GM23338 (cell line): Measurements from ENCODE around the gene TRDN. TPM values are rescaled to one million over a fixed set of nuclear protein-coding genes. Genes with fewer than 3 reads are reported as not detected.

Experiments used
- ATAC-seq: fragments of 200-7000 bp; cut with Tn5 transposase; 3 replicates; pipeline ENCODE4 v1.9.1; 2020
- DNase-seq: peaks from one replicate; pipeline ENCODE4 v3.0.0-alpha.2; 2015; ENCODE audit warnings: low spot score
- H2AFZ ChIP-seq: fragments of 200-600 bp; sonication (generic); 2 replicates; pipeline ENCODE4 v1.8.0; 2016; ENCODE audit warnings: antibody characterized with exemption, mild to moderate bottlenecking, moderate library complexity
- H3F3A ChIP-seq: fragments of 200-600 bp; sonication (generic); replicated peaks from 2 replicates; pipeline ENCODE4 v1.8.0; 2017; ENCODE audit warnings: antibody characterized with exemption, mixed run types, low read depth
- H3K27ac ChIP-seq: fragments of 200-600 bp; sonication (generic); 2 replicates; pipeline ENCODE4 v1.6.1; 2016; ENCODE audit warnings: low read depth
- H3K27me3 ChIP-seq: fragments of 200-600 bp; sonication (generic); 2 replicates; pipeline ENCODE4 v1.8.0; 2016; ENCODE audit warnings: mild to moderate bottlenecking, mixed run types, moderate library complexity; ENCODE audit not compliant: insufficient read depth
- H3K36me3 ChIP-seq: fragments of 200-600 bp; sonication (generic); 2 replicates; pipeline ENCODE4 v1.8.0; 2016; ENCODE audit warnings: mild to moderate bottlenecking; ENCODE audit not compliant: insufficient read depth
- H3K4me1 ChIP-seq: fragments of 200-600 bp; sonication (generic); 2 replicates; pipeline ENCODE4 v1.8.0; 2016; ENCODE audit warnings: mild to moderate bottlenecking, moderate library complexity; ENCODE audit not compliant: insufficient read depth
- H3K4me2 ChIP-seq: fragments of 200-600 bp; sonication (generic); 2 replicates; pipeline ENCODE4 v1.7.1; 2017; ENCODE audit warnings: mixed run types
- H3K4me3 ChIP-seq: fragments of 200-600 bp; sonication (generic); 2 replicates; pipeline ENCODE4 v1.6.1; 2016; ENCODE audit warnings: mixed run types
- H3K79me2 ChIP-seq: fragments of 200-600 bp; sonication (generic); replicated peaks from 2 replicates; pipeline ENCODE4 v1.8.0; 2017; ENCODE audit warnings: mild to moderate bottlenecking; ENCODE audit not compliant: insufficient read depth
- H3K9me2 ChIP-seq: fragments of 200-600 bp; sonication (generic); 2 replicates; pipeline ENCODE4 v1.8.0; 2017; ENCODE audit not compliant: insufficient read depth
- H4K20me1 ChIP-seq: fragments of 200-600 bp; sonication (generic); replicated peaks from 2 replicates; pipeline ENCODE4 v1.8.0; 2017; ENCODE audit warnings: mild to moderate bottlenecking; ENCODE audit not compliant: insufficient read depth
- H3K27ac Mint-ChIP-seq: 2 replicates; pipeline ENCODE4 v1.8.0; 2020; ENCODE audit warnings: inconsistent platforms, mild to moderate bottlenecking, moderate library complexity, mixed read lengths
- H3K27me3 Mint-ChIP-seq: 3 replicates; pipeline ENCODE4 v1.8.0; 2022; ENCODE audit warnings: low read depth, mild to moderate bottlenecking, moderate library complexity, mixed read lengths, inconsistent platforms; ENCODE audit not compliant: insufficient read depth, poor library complexity
- H3K36me3 Mint-ChIP-seq: 3 replicates; pipeline ENCODE4 v1.8.0; 2021; ENCODE audit warnings: low read depth, mild to moderate bottlenecking, inconsistent platforms, moderate library complexity, mixed read lengths
- H3K4me1 Mint-ChIP-seq: 3 replicates; pipeline ENCODE4 v1.8.0; 2020; ENCODE audit warnings: mild to moderate bottlenecking, inconsistent platforms, mixed read lengths
- H3K4me3 Mint-ChIP-seq: 3 replicates; pipeline ENCODE4 v1.8.0; 2021; ENCODE audit warnings: moderate library complexity, mild to moderate bottlenecking, inconsistent platforms, mixed read lengths
- H3K9me3 Mint-ChIP-seq: 3 replicates; pipeline ENCODE4 v1.8.0; 2020; ENCODE audit warnings: moderate library complexity, mild to moderate bottlenecking, inconsistent platforms, mixed read lengths
- CREB1 ChIP-seq: fragments of 250-450 bp; sonication (Bioruptor Pico); IDR thresholded peaks from 2 replicates; pipeline ENCODE4 v1.5.0; 2020; ENCODE audit warnings: low read depth, mild to moderate bottlenecking, moderate library complexity
- EZH2 ChIP-seq: fragments of 200-600 bp; sonication (generic); IDR thresholded peaks from one replicate; pipeline ENCODE4 v1.8.0; 2017; ENCODE audit warnings: antibody characterized with exemption, mild to moderate bottlenecking, low read depth; ENCODE audit not compliant: unreplicated experiment
- EZH2phosphoT487 ChIP-seq: fragments of 200-600 bp; sonication (generic); IDR thresholded peaks from one replicate; pipeline ENCODE4 v1.8.1; 2018; ENCODE audit warnings: antibody characterized with exemption; ENCODE audit not compliant: unreplicated experiment
- JUNB ChIP-seq: IDR thresholded peaks from one replicate; pipeline ENCODE4 v1.6.1; 2016; ENCODE audit warnings: antibody characterized with exemption; ENCODE audit not compliant: unreplicated experiment
- NANOG ChIP-seq: IDR thresholded peaks from 2 replicates; pipeline ENCODE4 v1.6.1; 2016; ENCODE audit warnings: antibody characterized with exemption, borderline replicate concordance
- POLR2AphosphoS5 ChIP-seq: IDR thresholded peaks from 2 replicates; pipeline ENCODE4 v1.6.1; 2016; ENCODE audit warnings: antibody characterized with exemption, low read depth
- STAT1 ChIP-seq: IDR thresholded peaks from one replicate; pipeline ENCODE4 v1.6.1; 2016; ENCODE audit warnings: antibody characterized with exemption; ENCODE audit not compliant: unreplicated experiment
- ZNF114 ChIP-seq: fragments of 250-450 bp; sonication (Bioruptor Pico); IDR thresholded peaks from 2 replicates; pipeline ENCODE4 v1.5.0; 2020; ENCODE audit warnings: mild to moderate bottlenecking, moderate library complexity
- ZNF331 ChIP-seq: fragments of 250-450 bp; sonication (Bioruptor Pico); IDR thresholded peaks from 2 replicates; pipeline ENCODE4 v1.5.0; 2020; ENCODE audit warnings: low read depth, mild to moderate bottlenecking, moderate library complexity
- polyA plus RNA-seq: library from polyadenylated mRNA; unstranded; fragments of >200 nt; fragmentation: Nextera tagmentation; extraction: Ambion mirVana; gene quantifications from 2 replicates; pipeline ENCODE4 v1.2.1, GENCODE V29; 2016
- total RNA-seq: library from RNA; depleted of rRNA; stranded (reverse); fragments of >200 nt; shearing (Covaris generic); gene quantifications from 2 replicates; pipeline ENCODE4 v1.2.3, GENCODE V29; 2014
- TF ChIP-seq, protein P1 (sequence below), 2 experiments: fragments of 200-600 bp in 1 of 2; sonication (generic) in 1 of 2; conservative IDR thresholded peaks; 2 replicates each; pipeline versions ENCODE4 v1.5.1 to v1.6.1; 2016 to 2017; ENCODE audit warnings: antibody characterized with exemption in 2 of 2, low read depth in 2 of 2, mild to moderate bottlenecking in 2 of 2, moderate library complexity in 1 of 2
- TF ChIP-seq, protein P2 (sequence below): IDR thresholded peaks from 2 replicates; pipeline ENCODE4 v1.6.1; 2016; ENCODE audit warnings: antibody characterized with exemption
- TF ChIP-seq, protein P3 (sequence below): IDR thresholded peaks from one replicate; pipeline ENCODE4 v1.6.1; 2018; ENCODE audit warnings: antibody characterized with exemption; ENCODE audit not compliant: unreplicated experiment
- TF ChIP-seq, protein P4 (sequence below): fragments of 250-450 bp; sonication (Bioruptor Pico); IDR thresholded peaks from 2 replicates; pipeline ENCODE4 v1.5.0; 2020; ENCODE audit warnings: mild to moderate bottlenecking, moderate library complexity

TRDN gene
- total and polyA plus RNA-seq, 2 experiments from 2014 or later = 35.5 to 137 TPM

DNA sequence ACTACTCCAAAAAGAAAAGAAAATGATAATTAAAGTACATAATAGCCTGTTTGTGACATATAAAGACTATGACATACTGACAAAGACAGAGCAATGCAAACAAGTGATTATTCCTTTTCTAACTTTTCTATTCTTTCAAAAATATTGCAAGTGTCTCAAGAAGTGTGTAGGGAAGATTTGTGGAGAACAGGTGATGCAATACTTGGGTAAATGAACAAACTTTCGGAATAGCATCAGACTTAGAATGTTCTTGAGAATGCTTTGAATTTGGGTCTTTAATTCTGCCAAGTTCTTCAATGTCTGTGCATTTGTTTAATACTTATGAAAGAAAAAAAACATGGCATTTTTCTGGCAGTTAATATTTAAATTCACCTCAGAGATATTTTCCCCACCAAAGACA, 40.0 kb upstream of the TRDN start:
- 0 out of 2 replicates have a peak, but pooled peaks cover 3% of the 10 kb centered on the region for H3K9me2 ChIP-seq
- Mint-ChIP-seq H3K9me3 (peaks cover 24% of the 10 kb centered on the region), H3K27me3 (no peaks in the 10 kb centered on the region), H3K4me3 (no peak overlapping the region), H3K4me1 (no peaks in the 10 kb centered on the region), H3K36me3 (peaks cover 21% of the 10 kb centered on the region; the same call in 2 of the 3 replicates), H3K27ac (no peak overlapping the region)
- H3F3A ChIP-seq = no peaks in the 10 kb centered on the region
- no peak overlapping the region for H3K4me3 ChIP-seq
- ATAC-seq (no peak), DNase-seq (no peak)
- H3K79me2 ChIP-seq = no peaks in the 10 kb centered on the region
- no peaks in the 10 kb centered on the region for H3K27me3 ChIP-seq
- TF ChIP-seq, protein P1, sequence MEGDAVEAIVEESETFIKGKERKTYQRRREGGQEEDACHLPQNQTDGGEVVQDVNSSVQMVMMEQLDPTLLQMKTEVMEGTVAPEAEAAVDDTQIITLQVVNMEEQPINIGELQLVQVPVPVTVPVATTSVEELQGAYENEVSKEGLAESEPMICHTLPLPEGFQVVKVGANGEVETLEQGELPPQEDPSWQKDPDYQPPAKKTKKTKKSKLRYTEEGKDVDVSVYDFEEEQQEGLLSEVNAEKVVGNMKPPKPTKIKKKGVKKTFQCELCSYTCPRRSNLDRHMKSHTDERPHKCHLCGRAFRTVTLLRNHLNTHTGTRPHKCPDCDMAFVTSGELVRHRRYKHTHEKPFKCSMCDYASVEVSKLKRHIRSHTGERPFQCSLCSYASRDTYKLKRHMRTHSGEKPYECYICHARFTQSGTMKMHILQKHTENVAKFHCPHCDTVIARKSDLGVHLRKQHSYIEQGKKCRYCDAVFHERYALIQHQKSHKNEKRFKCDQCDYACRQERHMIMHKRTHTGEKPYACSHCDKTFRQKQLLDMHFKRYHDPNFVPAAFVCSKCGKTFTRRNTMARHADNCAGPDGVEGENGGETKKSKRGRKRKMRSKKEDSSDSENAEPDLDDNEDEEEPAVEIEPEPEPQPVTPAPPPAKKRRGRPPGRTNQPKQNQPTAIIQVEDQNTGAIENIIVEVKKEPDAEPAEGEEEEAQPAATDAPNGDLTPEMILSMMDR (conservative IDR thresholded peaks at IDR 0.05; ENCODE audit: low read depth in 2 of 2) = no peak
- TF ChIP-seq, protein P2, sequence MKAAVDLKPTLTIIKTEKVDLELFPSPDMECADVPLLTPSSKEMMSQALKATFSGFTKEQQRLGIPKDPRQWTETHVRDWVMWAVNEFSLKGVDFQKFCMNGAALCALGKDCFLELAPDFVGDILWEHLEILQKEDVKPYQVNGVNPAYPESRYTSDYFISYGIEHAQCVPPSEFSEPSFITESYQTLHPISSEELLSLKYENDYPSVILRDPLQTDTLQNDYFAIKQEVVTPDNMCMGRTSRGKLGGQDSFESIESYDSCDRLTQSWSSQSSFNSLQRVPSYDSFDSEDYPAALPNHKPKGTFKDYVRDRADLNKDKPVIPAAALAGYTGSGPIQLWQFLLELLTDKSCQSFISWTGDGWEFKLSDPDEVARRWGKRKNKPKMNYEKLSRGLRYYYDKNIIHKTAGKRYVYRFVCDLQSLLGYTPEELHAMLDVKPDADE = no peak
- TF ChIP-seq CREB1 (CRISPR knock-in tag) = no peak
- TF ChIP-seq NANOG = no peak
- no peak for TF ChIP-seq POLR2AphosphoS5
- TF ChIP-seq STAT1 = no peak
- TF ChIP-seq ZNF331 (CRISPR knock-in tag) = no peak
- no peak for TF ChIP-seq ZNF114 (CRISPR knock-in tag)
- TF ChIP-seq JUNB = no peak
- TF ChIP-seq, protein P3, sequence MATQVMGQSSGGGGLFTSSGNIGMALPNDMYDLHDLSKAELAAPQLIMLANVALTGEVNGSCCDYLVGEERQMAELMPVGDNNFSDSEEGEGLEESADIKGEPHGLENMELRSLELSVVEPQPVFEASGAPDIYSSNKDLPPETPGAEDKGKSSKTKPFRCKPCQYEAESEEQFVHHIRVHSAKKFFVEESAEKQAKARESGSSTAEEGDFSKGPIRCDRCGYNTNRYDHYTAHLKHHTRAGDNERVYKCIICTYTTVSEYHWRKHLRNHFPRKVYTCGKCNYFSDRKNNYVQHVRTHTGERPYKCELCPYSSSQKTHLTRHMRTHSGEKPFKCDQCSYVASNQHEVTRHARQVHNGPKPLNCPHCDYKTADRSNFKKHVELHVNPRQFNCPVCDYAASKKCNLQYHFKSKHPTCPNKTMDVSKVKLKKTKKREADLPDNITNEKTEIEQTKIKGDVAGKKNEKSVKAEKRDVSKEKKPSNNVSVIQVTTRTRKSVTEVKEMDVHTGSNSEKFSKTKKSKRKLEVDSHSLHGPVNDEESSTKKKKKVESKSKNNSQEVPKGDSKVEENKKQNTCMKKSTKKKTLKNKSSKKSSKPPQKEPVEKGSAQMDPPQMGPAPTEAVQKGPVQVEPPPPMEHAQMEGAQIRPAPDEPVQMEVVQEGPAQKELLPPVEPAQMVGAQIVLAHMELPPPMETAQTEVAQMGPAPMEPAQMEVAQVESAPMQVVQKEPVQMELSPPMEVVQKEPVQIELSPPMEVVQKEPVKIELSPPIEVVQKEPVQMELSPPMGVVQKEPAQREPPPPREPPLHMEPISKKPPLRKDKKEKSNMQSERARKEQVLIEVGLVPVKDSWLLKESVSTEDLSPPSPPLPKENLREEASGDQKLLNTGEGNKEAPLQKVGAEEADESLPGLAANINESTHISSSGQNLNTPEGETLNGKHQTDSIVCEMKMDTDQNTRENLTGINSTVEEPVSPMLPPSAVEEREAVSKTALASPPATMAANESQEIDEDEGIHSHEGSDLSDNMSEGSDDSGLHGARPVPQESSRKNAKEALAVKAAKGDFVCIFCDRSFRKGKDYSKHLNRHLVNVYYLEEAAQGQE = no peak
- TF ChIP-seq EZH2phosphoT487 = no peak
- TF ChIP-seq, protein P4, sequence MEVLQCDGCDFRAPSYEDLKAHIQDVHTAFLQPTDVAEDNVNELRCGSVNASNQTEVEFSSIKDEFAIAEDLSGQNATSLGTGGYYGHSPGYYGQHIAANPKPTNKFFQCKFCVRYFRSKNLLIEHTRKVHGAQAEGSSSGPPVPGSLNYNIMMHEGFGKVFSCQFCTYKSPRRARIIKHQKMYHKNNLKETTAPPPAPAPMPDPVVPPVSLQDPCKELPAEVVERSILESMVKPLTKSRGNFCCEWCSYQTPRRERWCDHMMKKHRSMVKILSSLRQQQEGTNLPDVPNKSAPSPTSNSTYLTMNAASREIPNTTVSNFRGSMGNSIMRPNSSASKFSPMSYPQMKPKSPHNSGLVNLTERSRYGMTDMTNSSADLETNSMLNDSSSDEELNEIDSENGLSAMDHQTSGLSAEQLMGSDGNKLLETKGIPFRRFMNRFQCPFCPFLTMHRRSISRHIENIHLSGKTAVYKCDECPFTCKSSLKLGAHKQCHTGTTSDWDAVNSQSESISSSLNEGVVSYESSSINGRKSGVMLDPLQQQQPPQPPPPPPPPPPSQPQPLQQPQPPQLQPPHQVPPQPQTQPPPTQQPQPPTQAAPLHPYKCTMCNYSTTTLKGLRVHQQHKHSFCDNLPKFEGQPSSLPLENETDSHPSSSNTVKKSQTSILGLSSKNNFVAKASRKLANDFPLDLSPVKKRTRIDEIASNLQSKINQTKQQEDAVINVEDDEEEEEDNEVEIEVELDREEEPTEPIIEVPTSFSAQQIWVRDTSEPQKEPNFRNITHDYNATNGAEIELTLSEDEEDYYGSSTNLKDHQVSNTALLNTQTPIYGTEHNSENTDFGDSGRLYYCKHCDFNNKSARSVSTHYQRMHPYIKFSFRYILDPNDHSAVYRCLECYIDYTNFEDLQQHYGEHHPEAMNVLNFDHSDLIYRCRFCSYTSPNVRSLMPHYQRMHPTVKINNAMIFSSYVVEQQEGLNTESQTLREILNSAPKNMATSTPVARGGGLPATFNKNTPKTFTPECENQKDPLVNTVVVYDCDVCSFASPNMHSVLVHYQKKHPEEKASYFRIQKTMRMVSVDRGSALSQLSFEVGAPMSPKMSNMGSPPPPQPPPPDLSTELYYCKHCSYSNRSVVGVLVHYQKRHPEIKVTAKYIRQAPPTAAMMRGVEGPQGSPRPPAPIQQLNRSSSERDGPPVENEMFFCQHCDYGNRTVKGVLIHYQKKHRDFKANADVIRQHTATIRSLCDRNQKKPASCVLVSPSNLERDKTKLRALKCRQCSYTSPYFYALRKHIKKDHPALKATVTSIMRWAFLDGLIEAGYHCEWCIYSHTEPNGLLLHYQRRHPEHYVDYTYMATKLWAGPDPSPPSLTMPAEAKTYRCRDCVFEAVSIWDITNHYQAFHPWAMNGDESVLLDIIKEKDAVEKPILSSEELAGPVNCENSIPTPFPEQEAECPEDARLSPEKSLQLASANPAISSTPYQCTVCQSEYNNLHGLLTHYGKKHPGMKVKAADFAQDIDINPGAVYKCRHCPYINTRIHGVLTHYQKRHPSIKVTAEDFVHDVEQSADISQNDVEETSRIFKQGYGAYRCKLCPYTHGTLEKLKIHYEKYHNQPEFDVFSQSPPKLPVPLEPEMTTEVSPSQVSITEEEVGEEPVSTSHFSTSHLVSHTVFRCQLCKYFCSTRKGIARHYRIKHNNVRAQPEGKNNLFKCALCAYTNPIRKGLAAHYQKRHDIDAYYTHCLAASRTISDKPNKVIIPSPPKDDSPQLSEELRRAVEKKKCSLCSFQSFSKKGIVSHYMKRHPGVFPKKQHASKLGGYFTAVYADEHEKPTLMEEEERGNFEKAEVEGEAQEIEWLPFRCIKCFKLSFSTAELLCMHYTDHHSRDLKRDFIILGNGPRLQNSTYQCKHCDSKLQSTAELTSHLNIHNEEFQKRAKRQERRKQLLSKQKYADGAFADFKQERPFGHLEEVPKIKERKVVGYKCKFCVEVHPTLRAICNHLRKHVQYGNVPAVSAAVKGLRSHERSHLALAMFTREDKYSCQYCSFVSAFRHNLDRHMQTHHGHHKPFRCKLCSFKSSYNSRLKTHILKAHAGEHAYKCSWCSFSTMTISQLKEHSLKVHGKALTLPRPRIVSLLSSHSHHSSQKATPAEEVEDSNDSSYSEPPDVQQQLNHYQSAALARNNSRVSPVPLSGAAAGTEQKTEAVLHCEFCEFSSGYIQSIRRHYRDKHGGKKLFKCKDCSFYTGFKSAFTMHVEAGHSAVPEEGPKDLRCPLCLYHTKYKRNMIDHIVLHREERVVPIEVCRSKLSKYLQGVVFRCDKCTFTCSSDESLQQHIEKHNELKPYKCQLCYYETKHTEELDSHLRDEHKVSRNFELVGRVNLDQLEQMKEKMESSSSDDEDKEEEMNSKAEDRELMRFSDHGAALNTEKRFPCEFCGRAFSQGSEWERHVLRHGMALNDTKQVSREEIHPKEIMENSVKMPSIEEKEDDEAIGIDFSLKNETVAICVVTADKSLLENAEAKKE (CRISPR knock-in tag) = no peak
- TF ChIP-seq EZH2 = no peak
- no peak overlapping the region for H3K4me2 ChIP-seq
- H3K36me3 ChIP-seq = peaks cover 10% of the 10 kb centered on the region; the same call in 1 of the 2 replicates
- H4K20me1 ChIP-seq = no peaks in the 10 kb centered on the region
- H2AFZ ChIP-seq = no peak overlapping the region
- no peak overlapping the region for H3K27ac ChIP-seq
- H3K4me1 ChIP-seq = no peaks in the 10 kb centered on the region
